Measurements from ENCODE around the gene GPR108.
"Not testable (repeated sequence)": the region's sequence is repeated elsewhere in the genome, so short reads cannot be mapped to it uniquely, and the experiment has no call there.

The GPR108 gene

GRCh38 chr19:6737284-6737872 lies at the start of gene GPR108:
Gene GPR108 (minus strand): TSS chr19:6737580. CDS start chr19:6737576, 4 bp downstream.
- peak; percentile 99 for DNase-seq
- ATAC-seq, result peak; percentile 76
- Mint-ChIP-seq H3K4me3 (peak within 1 kb of the TSS; percentile 91), H3K27me3 (no peaks in the 10 kb centered on the region), H3K4me1 (peaks cover 45% of the 10 kb centered on the region), H3K9me3 (no peaks in the 10 kb centered on the region), H3K27ac (peak within 1 kb of the TSS; percentile 93), H3K36me3 (ENCODE audit: low read depth) (peaks cover 18% of the 10 kb centered on the region)

DNA sequence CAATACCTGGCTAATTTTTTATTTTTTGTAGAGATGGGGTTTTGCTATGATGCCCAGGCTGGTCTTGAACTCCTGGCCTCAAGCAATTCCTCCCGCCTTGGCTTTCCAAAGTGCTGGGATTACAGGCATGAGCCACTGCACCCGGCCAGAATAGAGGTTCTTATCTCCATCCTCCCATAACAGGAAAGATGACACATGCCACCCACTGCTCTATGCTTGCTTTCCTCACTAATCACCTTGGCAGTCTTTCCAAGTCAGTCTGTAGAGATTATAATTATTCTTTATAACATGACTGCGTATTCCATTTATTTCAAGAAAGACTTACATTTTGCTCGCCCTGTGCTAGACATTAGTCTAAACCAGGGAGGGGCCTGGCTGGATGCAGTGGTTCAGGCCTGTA lies 41.8 kb upstream of the GPR108 start:
- no peak overlapping the region for H3K4me3 Mint-ChIP-seq
- ATAC-seq (peak; percentile 35), DNase-seq (no peak)
- H3K9me3 Mint-ChIP-seq, result peaks cover 11% of the 10 kb centered on the region
- H3K4me1 Mint-ChIP-seq, result peaks cover 63% of the 10 kb centered on the region
- peaks cover 43% of the 10 kb centered on the region for H3K36me3 Mint-ChIP-seq (ENCODE audit: low read depth)
- no peaks in the 10 kb centered on the region for H3K27me3 Mint-ChIP-seq
- peak overlapping the region; percentile 54 for H3K27ac Mint-ChIP-seq

DNA sequence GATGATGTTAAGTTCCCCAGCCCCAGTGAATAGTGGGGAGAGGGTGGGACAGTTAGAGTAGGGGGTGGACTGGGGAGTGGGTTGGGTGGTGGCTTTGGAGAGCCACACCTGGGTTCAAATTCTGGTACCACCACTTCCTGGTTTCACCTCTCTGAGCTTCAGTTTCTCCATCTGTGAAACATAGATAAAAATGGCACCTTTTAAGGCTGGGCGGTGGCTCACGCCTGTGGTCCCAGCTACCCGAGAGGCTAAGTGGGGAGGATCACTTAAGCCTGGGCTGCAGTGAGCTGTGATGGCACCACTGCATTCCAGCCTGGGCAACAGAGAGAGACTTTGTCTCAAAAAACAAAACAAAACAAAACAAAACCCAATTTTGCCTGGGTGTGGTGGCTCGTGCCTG lies 41.0 kb upstream of the GPR108 start:
- Mint-ChIP-seq H3K4me1 (peaks cover 62% of the 10 kb centered on the region), H3K4me3 (no peak overlapping the region)

GRCh38 chr19:6777434-6777833 lies 40.1 kb upstream of the GPR108 start:
- peaks cover 44% of the 10 kb centered on the region for H3K36me3 Mint-ChIP-seq (ENCODE audit: low read depth)
- peak overlapping the region; percentile 37 for H3K27ac Mint-ChIP-seq
- peaks cover 57% of the 10 kb centered on the region for H3K4me1 Mint-ChIP-seq
- peaks cover 11% of the 10 kb centered on the region for H3K9me3 Mint-ChIP-seq
- no peaks in the 10 kb centered on the region for H3K27me3 Mint-ChIP-seq
- H3K4me3 Mint-ChIP-seq, result no peak overlapping the region
- no peak for ATAC-seq
- no peak for DNase-seq

More for the DNA sequence above, 41.0 kb upstream of the GPR108 start:
- peaks cover 44% of the 10 kb centered on the region for H3K36me3 Mint-ChIP-seq (ENCODE audit: low read depth)
- no peaks in the 10 kb centered on the region for H3K27me3 Mint-ChIP-seq
- no peak for ATAC-seq
- peak overlapping the region; percentile 46 for H3K27ac Mint-ChIP-seq
- peaks cover 11% of the 10 kb centered on the region for H3K9me3 Mint-ChIP-seq
- no peak for DNase-seq

DNA sequence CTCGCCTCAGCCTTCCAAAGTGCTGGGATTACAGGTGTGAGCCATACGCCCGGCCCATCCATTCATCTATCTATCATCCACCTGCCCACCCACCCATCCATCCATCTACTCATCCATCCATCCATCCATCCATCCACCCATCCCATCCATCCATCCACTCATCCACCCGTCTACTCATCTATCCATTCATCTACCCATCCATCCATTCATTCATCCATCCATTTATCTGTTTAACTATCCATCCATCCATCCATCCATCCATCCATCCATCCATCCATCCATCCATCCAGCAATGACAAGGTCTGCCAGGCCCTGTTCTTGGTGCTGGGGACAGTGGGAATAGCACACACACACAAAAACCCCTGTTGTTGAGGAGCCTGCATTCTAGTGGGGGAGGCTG lies 39.6 kb upstream of the GPR108 start:
- Mint-ChIP-seq H3K36me3 (ENCODE audit: low read depth) (peaks cover 44% of the 10 kb centered on the region), H3K27me3 (no peaks in the 10 kb centered on the region), H3K9me3 (peaks cover 11% of the 10 kb centered on the region), H3K4me3 (no peak overlapping the region), H3K4me1 (peaks cover 61% of the 10 kb centered on the region), H3K27ac (peak overlapping the region; percentile 37)
- ATAC-seq, result no peak
- no peak for DNase-seq

DNA sequence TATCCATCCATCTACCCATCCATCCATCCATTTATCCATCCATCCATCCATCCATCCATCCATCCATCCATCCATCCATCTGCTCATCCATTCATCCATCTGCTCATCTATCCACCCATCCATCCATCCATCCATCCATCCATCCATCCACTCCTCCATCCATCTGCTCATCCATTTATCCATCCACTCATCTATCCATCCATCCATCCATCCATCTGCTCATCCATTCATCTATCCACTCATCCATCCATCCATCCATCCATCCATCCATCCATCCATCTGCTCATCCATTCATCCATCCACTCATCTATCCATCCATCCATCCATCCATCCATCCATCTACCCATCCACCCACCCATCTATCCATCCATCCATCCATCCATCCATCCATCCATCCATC lies 38.7 kb upstream of the GPR108 start:
- peaks cover 11% of the 10 kb centered on the region for H3K9me3 Mint-ChIP-seq
- H3K27ac Mint-ChIP-seq, result not testable (repeated sequence)

GRCh38 chr19:6774821-6775707 lies 37.7 kb upstream of the GPR108 start:
- DNase-seq (no peak), ATAC-seq (no peak)
- peak overlapping the region; percentile 40 for H3K4me3 Mint-ChIP-seq
- H3K9me3 Mint-ChIP-seq, result peaks cover 11% of the 10 kb centered on the region
- no peaks in the 10 kb centered on the region for H3K27me3 Mint-ChIP-seq
- peaks cover 36% of the 10 kb centered on the region for H3K36me3 Mint-ChIP-seq (ENCODE audit: low read depth)
- peak overlapping the region; percentile 66 for H3K27ac Mint-ChIP-seq
- peaks cover 61% of the 10 kb centered on the region for H3K4me1 Mint-ChIP-seq

More for the DNA sequence above, 38.7 kb upstream of the GPR108 start:
- H3K4me3 Mint-ChIP-seq, DNase-seq, H3K27me3 Mint-ChIP-seq, ATAC-seq: not testable (repeated sequence)
- peaks cover 40% of the 10 kb centered on the region for H3K36me3 Mint-ChIP-seq (ENCODE audit: low read depth)
- peaks cover 61% of the 10 kb centered on the region for H3K4me1 Mint-ChIP-seq

GRCh38 chr19:6773323-6773931 lies 36.0 kb upstream of the GPR108 start:
- H3K27me3 Mint-ChIP-seq, result no peaks in the 10 kb centered on the region
- peaks cover 32% of the 10 kb centered on the region for H3K36me3 Mint-ChIP-seq (ENCODE audit: low read depth)
- DNase-seq, result peak; percentile 74
- peak overlapping the region; percentile 90 for H3K4me3 Mint-ChIP-seq
- peaks cover 11% of the 10 kb centered on the region for H3K9me3 Mint-ChIP-seq
- peaks cover 61% of the 10 kb centered on the region for H3K4me1 Mint-ChIP-seq
- ATAC-seq, result peak; percentile 66
- H3K27ac Mint-ChIP-seq, result peak overlapping the region; percentile 93

DNA sequence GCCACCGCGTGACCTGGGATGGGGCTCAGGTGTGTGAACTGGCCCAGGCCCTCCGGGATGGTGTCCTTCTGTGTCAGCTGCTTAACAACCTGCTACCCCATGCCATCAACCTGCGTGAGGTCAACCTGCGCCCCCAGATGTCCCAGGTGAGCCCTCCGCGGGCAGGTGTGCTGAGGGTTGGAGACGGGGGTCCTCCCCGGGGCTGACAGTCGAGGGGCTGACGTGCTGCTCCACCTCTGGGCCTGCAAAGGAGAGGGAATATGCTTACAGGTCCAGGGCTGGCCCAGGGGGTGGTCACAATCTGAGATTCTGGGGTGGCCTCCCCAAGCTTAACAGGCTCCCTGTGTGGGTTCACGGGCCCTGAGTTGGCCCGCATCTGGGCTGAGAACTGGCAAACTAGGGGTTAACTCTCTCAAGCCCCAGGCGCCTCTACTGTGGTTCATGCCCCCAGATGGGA lies 35.5 kb upstream of the GPR108 start:
- no peak for ATAC-seq
- Mint-ChIP-seq H3K27ac (peak overlapping the region; percentile 93), H3K36me3 (ENCODE audit: low read depth) (peaks cover 29% of the 10 kb centered on the region), H3K27me3 (no peaks in the 10 kb centered on the region), H3K9me3 (peaks cover 11% of the 10 kb centered on the region), H3K4me1 (peaks cover 61% of the 10 kb centered on the region), H3K4me3 (peak overlapping the region; percentile 90)
- DNase-seq, result no peak

DNA sequence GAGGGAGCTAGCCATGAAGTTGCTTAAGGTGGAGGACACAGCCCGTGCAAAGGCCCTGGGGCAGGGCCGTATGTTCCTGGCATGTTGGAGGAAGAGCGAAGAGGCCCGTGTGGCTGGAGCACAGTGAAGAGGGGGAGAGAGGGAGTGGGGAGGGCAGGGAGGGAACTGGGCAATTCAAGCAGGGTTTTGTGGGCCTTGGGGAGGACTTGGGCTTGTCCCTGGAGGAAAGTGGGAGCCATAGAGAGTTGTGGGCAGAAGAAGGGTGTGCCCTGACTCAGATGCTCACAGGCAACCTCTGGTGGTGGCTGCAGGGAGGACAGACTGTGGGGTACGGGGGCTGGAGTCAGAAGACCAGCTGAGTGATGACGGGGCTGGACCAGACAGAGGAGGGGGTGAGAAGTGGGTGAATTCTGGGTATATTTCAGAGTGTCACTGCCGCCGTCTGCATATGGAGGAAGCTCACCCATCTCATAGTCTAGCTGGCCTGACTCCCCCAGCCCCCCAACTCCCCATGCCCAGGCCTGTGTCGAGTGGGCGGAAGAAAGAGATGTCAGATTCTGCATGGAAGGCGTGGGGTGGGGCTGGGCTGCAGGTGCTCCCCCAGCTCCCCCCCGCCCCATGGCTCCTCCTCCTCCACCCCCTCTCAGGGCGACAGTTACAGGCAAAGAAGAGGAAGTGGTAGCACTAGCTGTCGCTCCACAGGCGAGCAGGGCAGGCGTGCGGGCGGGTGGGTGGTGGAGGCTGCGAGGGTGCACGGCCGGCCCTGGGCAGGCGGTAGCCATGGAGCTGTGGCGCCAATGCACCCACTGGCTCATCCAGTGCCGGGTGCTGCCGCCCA lies 34.9 kb upstream of the GPR108 start, which contains the start of gene VAV1:
VAV1 (plus strand) TSS at position 681 of the 838 bp plus-strand sequence; CDS start at position 781, 100 bp downstream.
- Mint-ChIP-seq H3K4me3 (peak within 1 kb of the TSS; percentile 90), H3K27ac (peak within 1 kb of the TSS; percentile 93), H3K27me3 (no peaks in the 10 kb centered on the region), H3K36me3 (ENCODE audit: low read depth) (peaks cover 26% of the 10 kb centered on the region), H3K4me1 (peaks cover 59% of the 10 kb centered on the region), H3K9me3 (peaks cover 11% of the 10 kb centered on the region)
- DNase-seq, result peak; percentile 80
- peak; percentile 55 for ATAC-seq

DNA sequence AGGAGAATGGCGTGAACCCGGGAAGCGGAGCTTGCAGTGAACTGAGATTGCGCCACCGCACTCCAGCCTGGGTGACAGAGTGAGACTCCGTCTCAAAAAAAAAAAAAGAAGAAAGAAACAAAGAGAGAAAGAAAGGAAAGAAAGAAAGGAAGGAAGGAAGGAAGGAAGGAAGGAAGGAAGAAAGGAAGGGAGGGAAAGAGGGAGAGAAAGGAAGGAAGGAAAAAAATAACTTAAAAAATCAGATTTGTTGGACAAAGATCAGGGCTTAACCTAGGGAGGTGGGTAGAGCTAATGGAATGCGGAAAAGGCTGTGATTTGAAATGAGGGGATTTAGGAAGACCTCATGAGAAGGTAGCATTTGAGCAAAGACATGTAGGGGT lies 34.3 kb upstream of the GPR108 start:
- not testable (repeated sequence) for ATAC-seq, DNase-seq, H3K27me3 Mint-ChIP-seq
- H3K27ac Mint-ChIP-seq, result peak overlapping the region; percentile 87
- peaks cover 59% of the 10 kb centered on the region for H3K4me1 Mint-ChIP-seq
- H3K9me3 Mint-ChIP-seq, result peaks cover 11% of the 10 kb centered on the region
- H3K4me3 Mint-ChIP-seq, result peak overlapping the region; percentile 90
- H3K36me3 Mint-ChIP-seq (ENCODE audit: low read depth), result peaks cover 20% of the 10 kb centered on the region

GRCh38 chr19:6769006-6769619 lies 31.7 kb upstream of the GPR108 start:
- Mint-ChIP-seq H3K27ac (no peak overlapping the region), H3K4me1 (peaks cover 61% of the 10 kb centered on the region), H3K4me3 (no peak overlapping the region)

DNA sequence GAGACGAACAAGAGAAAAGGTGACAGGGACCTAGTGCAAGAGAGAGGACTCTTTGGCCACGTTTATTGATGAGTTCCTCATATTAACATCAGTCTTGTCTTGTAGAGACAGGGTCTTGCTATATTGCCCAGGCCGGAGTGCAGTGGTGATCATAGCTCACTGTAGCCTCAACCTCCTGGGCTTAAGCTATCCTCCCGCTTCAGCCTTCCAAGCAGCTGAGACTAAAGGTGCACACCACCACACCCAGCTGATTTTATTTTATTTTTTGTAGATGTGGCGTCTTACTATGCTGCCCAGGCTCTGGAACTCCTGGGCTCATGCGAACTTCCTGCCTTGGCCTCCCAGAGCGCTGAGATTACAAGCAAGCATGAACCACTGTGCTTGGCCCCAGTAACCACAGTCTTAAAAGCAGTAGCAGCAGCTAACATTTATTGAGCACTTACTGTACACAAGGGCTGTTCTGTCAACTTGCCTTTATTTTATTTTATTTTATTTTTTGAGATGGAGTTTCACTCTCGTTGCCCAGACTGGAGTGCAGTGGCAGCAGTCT lies 30.9 kb upstream of the GPR108 start:
- DNase-seq, result peak; percentile 25
- H3K27me3 Mint-ChIP-seq, result no peaks in the 10 kb centered on the region

More at GRCh38 chr19:6769006-6769619, 31.7 kb upstream of the GPR108 start:
- no peak for ATAC-seq
- DNase-seq, result no peak
- Mint-ChIP-seq H3K9me3 (no peaks in the 10 kb centered on the region), H3K36me3 (ENCODE audit: low read depth) (peaks cover 3% of the 10 kb centered on the region), H3K27me3 (no peaks in the 10 kb centered on the region)

More for the DNA sequence above, 30.9 kb upstream of the GPR108 start:
- Mint-ChIP-seq H3K36me3 (ENCODE audit: low read depth) (no peaks in the 10 kb centered on the region), H3K4me1 (peaks cover 55% of the 10 kb centered on the region), H3K9me3 (no peaks in the 10 kb centered on the region), H3K27ac (peak overlapping the region; percentile 85), H3K4me3 (peak overlapping the region; percentile 96)
- ATAC-seq, result no peak
